Spleen (tissue), 7 donors: Measurements from ENCODE around the gene PICALM.
"Not testable (repeated sequence)": the region's sequence is repeated elsewhere in the genome, so short reads cannot be mapped to it uniquely, and the experiment has no call there.

Experiments
- CTCF ChIP-seq, 11 experiments: fragments of 200-600 bp in 7 of 11; fragments of 450-650 bp in 4 of 11; sonication (generic) in 4 of 11; IDR thresholded peaks in 8 of 11; conservative IDR thresholded peaks in 3 of 11; 1 replicate in 7 of 11; 2 replicates in 4 of 11; pipeline versions ENCODE4 v1.4.0 to v1.8.0; 2016 to 2021; ENCODE audit warnings: antibody characterized with exemption in 11 of 11, inconsistent platforms in 4 of 11, mild to moderate bottlenecking in 1 of 11
- POLR2AphosphoS5 ChIP-seq, 3 donors: sonication (generic); formaldehyde crosslinking; IDR thresholded peaks; one replicate each; pipeline ENCODE4 v1.5.1; 2017; ENCODE audit warnings: antibody characterized with exemption in 3 of 3
- donor health status: DM: no; HTN: no; CAD: no; lungs with moderate emphysema.
- donor health status: DM: no; HTN: no; CAD: no.
- donor health status: DM: no; HTN: no; CAD: no.

GRCh38 chr11:85952108-85952485, 116.8 kb downstream of the PICALM start:
- not testable (repeated sequence) for TF ChIP-seq POLR2AphosphoS5 (IDR thresholded peaks at IDR 0.05); CTCF (IDR thresholded peaks at IDR 0.05 in 8 of 11, conservative IDR thresholded peaks at IDR 0.05 in 3 of 11)
